ENCODE data around the gene SLC49A4. TPM values are rescaled to one million over a fixed set of nuclear protein-coding genes. Genes with fewer than 3 reads are reported as not detected.

The SLC49A4 gene
- total RNA-seq, 6 donors from 2014 or later, result 13.9 to 22.8 (median 20.7) TPM

- no peak overlapping the region for H3K27ac ChIP-seq
Measured at GRCh38 chr3:122880173-122880572, 85.3 kb downstream of the SLC49A4 start.

DNA sequence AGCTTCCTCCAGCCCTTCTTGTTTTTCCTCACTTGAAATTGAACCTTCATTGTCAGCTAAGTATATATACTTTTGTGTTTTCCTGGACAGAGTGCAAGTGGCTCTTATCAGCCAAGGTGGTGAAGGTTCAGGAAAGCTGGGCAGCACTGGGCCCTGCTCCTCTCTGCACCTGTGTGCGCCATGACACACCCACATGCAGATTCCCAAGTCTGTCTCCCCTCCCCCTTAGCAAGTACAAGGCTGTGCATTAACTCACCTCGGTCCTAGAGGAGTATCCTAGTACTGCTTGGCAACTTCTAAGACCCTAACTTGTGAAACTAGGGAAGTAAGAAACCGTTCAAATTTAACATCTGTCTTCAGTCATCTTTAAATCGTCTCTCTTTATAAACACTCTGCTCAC is 85.8 kb downstream of the SLC49A4 start:
- ATAC-seq (ENCODE audit: low FRiP score in 2 of 2) (no peak), DNase-seq (no peak)
- H3K27ac ChIP-seq, result no peak overlapping the region
- no peaks in the 10 kb centered on the region for H3K9me3 ChIP-seq
- peaks cover 0 to 26% (median 3%) of the 10 kb centered on the region in 4 donors for H3K36me3 ChIP-seq
- WGBS, 2 donors, result 63 to 73% methylated on average over 4 of the region's 4 CpGs
- no peak for TF ChIP-seq POLR2A (IDR thresholded peaks at IDR 0.05)
- no peak for TF ChIP-seq POLR2AphosphoS5 (IDR thresholded peaks at IDR 0.05)
- TF ChIP-seq, protein P1, sequence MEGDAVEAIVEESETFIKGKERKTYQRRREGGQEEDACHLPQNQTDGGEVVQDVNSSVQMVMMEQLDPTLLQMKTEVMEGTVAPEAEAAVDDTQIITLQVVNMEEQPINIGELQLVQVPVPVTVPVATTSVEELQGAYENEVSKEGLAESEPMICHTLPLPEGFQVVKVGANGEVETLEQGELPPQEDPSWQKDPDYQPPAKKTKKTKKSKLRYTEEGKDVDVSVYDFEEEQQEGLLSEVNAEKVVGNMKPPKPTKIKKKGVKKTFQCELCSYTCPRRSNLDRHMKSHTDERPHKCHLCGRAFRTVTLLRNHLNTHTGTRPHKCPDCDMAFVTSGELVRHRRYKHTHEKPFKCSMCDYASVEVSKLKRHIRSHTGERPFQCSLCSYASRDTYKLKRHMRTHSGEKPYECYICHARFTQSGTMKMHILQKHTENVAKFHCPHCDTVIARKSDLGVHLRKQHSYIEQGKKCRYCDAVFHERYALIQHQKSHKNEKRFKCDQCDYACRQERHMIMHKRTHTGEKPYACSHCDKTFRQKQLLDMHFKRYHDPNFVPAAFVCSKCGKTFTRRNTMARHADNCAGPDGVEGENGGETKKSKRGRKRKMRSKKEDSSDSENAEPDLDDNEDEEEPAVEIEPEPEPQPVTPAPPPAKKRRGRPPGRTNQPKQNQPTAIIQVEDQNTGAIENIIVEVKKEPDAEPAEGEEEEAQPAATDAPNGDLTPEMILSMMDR (IDR thresholded peaks at IDR 0.05), result no peak
- H3K4me1 ChIP-seq, result no peaks in the 10 kb centered on the region
- H3K27me3 ChIP-seq, result no peaks in the 10 kb centered on the region
- H3K4me3 ChIP-seq, result no peak overlapping the region

More at GRCh38 chr3:122880173-122880572, 85.3 kb downstream of the SLC49A4 start:
- WGBS, 2 donors, result 90 to 94% methylated on average over 4 of the region's 4 CpGs
- ATAC-seq (ENCODE audit: low FRiP score in 2 of 2) (no peak), DNase-seq (no peak)
- Histone ChIP-seq H3K36me3 (peaks cover 0 to 26% (median 3%) of the 10 kb centered on the region in 4 donors), H3K4me3 (no peak overlapping the region), H3K4me1 (no peaks in the 10 kb centered on the region), H3K27me3 (no peaks in the 10 kb centered on the region), H3K9me3 (no peaks in the 10 kb centered on the region)
- TF ChIP-seq POLR2AphosphoS5 (IDR thresholded peaks at IDR 0.05) (no peak), EP300 (IDR thresholded peaks at IDR 0.05) (no peak)
- TF ChIP-seq, protein P1 (IDR thresholded peaks at IDR 0.05), result no peak

DNA sequence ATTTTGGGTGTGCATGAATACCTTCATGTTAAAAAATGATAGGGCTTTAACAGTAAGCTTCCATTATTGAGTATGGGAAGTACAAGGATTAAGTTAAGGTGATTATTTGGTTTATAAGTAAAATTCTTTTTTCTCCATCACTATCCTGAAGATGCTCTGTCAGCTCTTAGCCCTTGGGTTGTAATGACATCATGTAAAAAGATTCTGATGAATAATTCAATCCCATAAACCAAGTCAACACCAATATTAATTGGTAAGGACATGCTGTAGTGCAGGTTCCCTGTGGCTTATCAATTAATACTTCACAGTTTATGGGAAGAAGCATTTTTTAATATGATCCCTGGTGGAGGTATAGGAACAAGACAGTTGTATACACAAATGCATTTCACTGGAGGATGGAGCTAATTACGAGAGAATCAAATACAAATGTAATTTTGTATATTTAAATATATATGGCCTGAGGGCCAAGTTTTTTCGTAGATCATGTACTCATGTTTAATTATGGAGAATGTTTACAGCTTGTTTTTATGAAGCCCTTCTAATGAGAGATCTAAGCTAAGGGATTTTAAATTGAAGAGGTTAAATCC is 87.6 kb downstream of the SLC49A4 start:
- peaks cover 0 to 26% (median 3%) of the 10 kb centered on the region in 4 donors for H3K36me3 ChIP-seq
- no peaks in the 10 kb centered on the region for H3K9me3 ChIP-seq
- H3K4me3 ChIP-seq, result no peak overlapping the region
- WGBS, 2 donors, result 96 to 99% methylated on average over 2 of the region's 2 CpGs
- ATAC-seq (ENCODE audit: low FRiP score in 2 of 2) (no peak), DNase-seq (no peak)
- H3K27ac ChIP-seq, result no peak overlapping the region
- TF ChIP-seq, protein P1 (IDR thresholded peaks at IDR 0.05), result no peak
- no peak for TF ChIP-seq POLR2AphosphoS5 (IDR thresholded peaks at IDR 0.05)
- TF ChIP-seq POLR2A (IDR thresholded peaks at IDR 0.05), result no peak
- no peak for TF ChIP-seq EP300 (IDR thresholded peaks at IDR 0.05)
- H3K4me1 ChIP-seq, result no peaks in the 10 kb centered on the region
- no peaks in the 10 kb centered on the region for H3K27me3 ChIP-seq

- Histone ChIP-seq H3K4me1 (no peaks in the 10 kb centered on the region), H3K4me3 (no peak overlapping the region), H3K36me3 (peaks cover 0 to 7% (median 0%) of the 10 kb centered on the region in 4 donors), H3K9me3 (no peaks in the 10 kb centered on the region), H3K27ac (no peak overlapping the region), H3K27me3 (no peaks in the 10 kb centered on the region)
- 93 to 98% methylated on average over 4 of the region's 4 CpGs for WGBS, 2 donors
- ATAC-seq (ENCODE audit: low FRiP score in 2 of 2), result no peak
- DNase-seq, result no peak
- TF ChIP-seq EP300 (IDR thresholded peaks at IDR 0.05), result no peak
- TF ChIP-seq, protein P1 (IDR thresholded peaks at IDR 0.05), result no peak
- TF ChIP-seq POLR2AphosphoS5 (IDR thresholded peaks at IDR 0.05), result no peak
- TF ChIP-seq POLR2A (IDR thresholded peaks at IDR 0.05), result no peak
Measured at GRCh38 chr3:122886251-122886650, 91.4 kb downstream of the SLC49A4 start.

GRCh38 chr3:122886946-122887345 is 92.1 kb downstream of the SLC49A4 start:
- no peak overlapping the region for H3K4me3 ChIP-seq
- no peaks in the 10 kb centered on the region for H3K4me1 ChIP-seq
- TF ChIP-seq, protein P1 (IDR thresholded peaks at IDR 0.05), result no peak
- TF ChIP-seq EP300 (IDR thresholded peaks at IDR 0.05) (no peak), POLR2AphosphoS5 (IDR thresholded peaks at IDR 0.05) (no peak), POLR2A (IDR thresholded peaks at IDR 0.05) (no peak)
- no peaks in the 10 kb centered on the region for H3K27me3 ChIP-seq
- DNase-seq, result no peak
- no peak for ATAC-seq (ENCODE audit: low FRiP score in 2 of 2)
- WGBS, 2 donors, result 78% methylated on average over 4 of the region's 4 CpGs
- no peak overlapping the region for H3K27ac ChIP-seq
- peaks cover 0 to under 1% (median 0%) of the 10 kb centered on the region in 4 donors for H3K36me3 ChIP-seq
- no peaks in the 10 kb centered on the region for H3K9me3 ChIP-seq

All from upper lobe of left lung (tissue), 6 donors.